HCT116 (cell line): Measurements from ENCODE around the gene NSFL1C. TPM values are rescaled to one million over a fixed set of nuclear protein-coding genes. Genes with fewer than 3 reads are reported as not detected.

Source experiments
- ATAC-seq: fragments of 200-7000 bp; cut with Tn5 transposase; 2 replicates; pipeline ENCODE4 v1.9.1; 2020; ENCODE audit warnings: mild to moderate bottlenecking, moderate library complexity
- BruUV-seq: library from RNA; stranded (reverse); fragments of 400-500 nt; replicated peaks from 2 replicates; lab custom pipeline; 2021; lab: Mats Ljungman, UMichigan
- CTCF ChIA-PET: fragments of 300-600 bp; sonication (Branson Sonifier 250); formaldehyde crosslinking; loops from one replicate; lab custom pipeline; 2021; ENCODE audit warnings: antibody characterized with exemption; lab: Charles Lee
- POLR2A ChIA-PET: fragments of 300-600, 350-600 bp; sonication (Branson Sonifier 250); formaldehyde crosslinking; loops from one replicate; lab custom pipeline; 2021; ENCODE audit warnings: antibody characterized with exemption; lab: Charles Lee
- RAD21 ChIA-PET, 2 experiments: fragments of 300-600 bp; sonication (Branson Sonifier 250); formaldehyde crosslinking; loops; one replicate each; lab custom pipeline; 2023; ENCODE audit warnings: low total read pairs in 2 of 2; ENCODE audit not compliant: uncharacterized antibody in 2 of 2, unreplicated experiment in 2 of 2, low non-redundant PET in 1 of 2; lab: Charles Lee
- DNase-seq: peaks from one replicate; pipeline ENCODE4 v3.0.0-alpha.2; 2010; ENCODE audit warnings: low read depth, low spot score
- H2AFZ ChIP-seq: fragments of 200-600 bp; shearing (Covaris generic), sonication (generic); 2 replicates; pipeline ENCODE4 v1.6.1; 2017; ENCODE audit warnings: low read depth, mixed run types, mixed read lengths, antibody characterized with exemption, low read length; ENCODE audit not compliant: poor library complexity, severe bottlenecking
- H3K27ac ChIP-seq: 2 replicates; pipeline ENCODE4 v1.5.1; 2012; ENCODE audit warnings: low read depth, low read length
- H3K27me3 ChIP-seq: fragments of 200-600 bp; sonication (generic); 2 replicates; pipeline ENCODE4 v1.6.1; 2016; ENCODE audit warnings: mixed run types, low read length, mixed read lengths; ENCODE audit not compliant: insufficient read depth
- H3K36me3 ChIP-seq, 2 experiments: fragments of 200-500 bp in 1 of 2; fragments of 200-600 bp in 1 of 2; sonication (Bioruptor generic) in 1 of 2; sonication (generic) in 1 of 2; 2 replicates each; pipeline versions ENCODE4 v1.5.1 to v1.6.1; 2014 to 2016; ENCODE audit warnings: low read length in 2 of 2, inconsistent platforms in 1 of 2, mixed read lengths in 1 of 2, mixed run types in 1 of 2; ENCODE audit not compliant: insufficient read depth in 2 of 2, control insufficient read depth in 1 of 2
- H3K4me1 ChIP-seq, 2 experiments: fragments of 200-600 bp in 1 of 2; sonication (generic) in 1 of 2; 2 replicates each; pipeline versions ENCODE4 v1.5.1 to v1.6.1; 2012 to 2017; ENCODE audit warnings: low read length in 2 of 2, inconsistent platforms in 1 of 2, mild to moderate bottlenecking in 1 of 2, mixed read lengths in 1 of 2, mixed run types in 1 of 2, moderate library complexity in 1 of 2; ENCODE audit not compliant: insufficient read depth in 2 of 2, control insufficient read depth in 1 of 2
- H3K4me2 ChIP-seq: fragments of 200-600 bp; sonication (generic); 2 replicates; pipeline ENCODE4 v1.6.1; 2017; ENCODE audit warnings: mixed run types, low read length, mixed read lengths
- H3K4me3 ChIP-seq, 2 experiments: fragments of 200-600 bp in 1 of 2; sonication (generic) in 1 of 2; replicated peaks in 1 of 2; 2 replicates each; pipeline ENCODE4 v1.5.1; 2011 to 2016; ENCODE audit warnings: low read length in 2 of 2, control low read depth in 1 of 2, low read depth in 1 of 2, mild to moderate bottlenecking in 1 of 2, mixed read lengths in 1 of 2, mixed run types in 1 of 2
- H3K79me2 ChIP-seq: fragments of 200-600 bp; sonication (generic); 2 replicates; pipeline ENCODE4 v1.6.1; 2017; ENCODE audit warnings: mild to moderate bottlenecking, mixed run types, low read length, moderate library complexity, mixed read lengths; ENCODE audit not compliant: insufficient read depth
- H3K9ac ChIP-seq: fragments of 200-600 bp; sonication (generic); 2 replicates; pipeline ENCODE4 v1.6.1; 2016; ENCODE audit warnings: low read length, mixed read lengths
- H3K9me2 ChIP-seq: fragments of 200-600 bp; sonication (generic), shearing (Covaris generic); 2 replicates; pipeline ENCODE4 v1.6.1; 2017; ENCODE audit warnings: mixed run types, mild to moderate bottlenecking, moderate library complexity; ENCODE audit not compliant: insufficient read depth
- H3K9me3 ChIP-seq, 2 experiments: fragments of 200-500 bp in 1 of 2; fragments of 200-600 bp in 1 of 2; sonication (Bioruptor generic) in 1 of 2; sonication (generic) in 1 of 2; 2 replicates each; pipeline ENCODE4 v1.6.1; 2014 to 2017; ENCODE audit warnings: low read length in 2 of 2, mixed read lengths in 2 of 2, inconsistent platforms in 1 of 2, low read depth in 1 of 2, mild to moderate bottlenecking in 1 of 2, mixed run types in 1 of 2, moderate library complexity in 1 of 2; ENCODE audit not compliant: control insufficient read depth in 1 of 2, insufficient read depth in 1 of 2
- H4K20me1 ChIP-seq: fragments of 200-600 bp; sonication (generic), shearing (Covaris generic); 2 replicates; pipeline ENCODE4 v1.6.1; 2017; ENCODE audit warnings: mixed run types, mild to moderate bottlenecking, moderate library complexity; ENCODE audit not compliant: insufficient read depth
- CBX3 ChIP-seq: IDR thresholded peaks from 2 replicates; pipeline ENCODE4 v1.6.1; 2012; ENCODE audit warnings: low read depth
- CEBPB ChIP-seq: IDR thresholded peaks from 2 replicates; pipeline ENCODE4 v1.6.1; 2012; ENCODE audit warnings: low read depth
- EGR1 ChIP-seq: IDR thresholded peaks from 2 replicates; pipeline ENCODE4 v1.6.1; 2012; ENCODE audit warnings: low read depth
- ELF1 ChIP-seq: IDR thresholded peaks from 2 replicates; pipeline ENCODE4 v1.6.1; 2012; ENCODE audit warnings: low read depth, borderline replicate concordance
- EZH2 ChIP-seq: fragments of 200-600 bp; sonication (generic); IDR thresholded peaks from 2 replicates; pipeline ENCODE4 v1.6.1; 2017; ENCODE audit warnings: antibody characterized with exemption, mixed run types
- FOSL1 ChIP-seq: IDR thresholded peaks from 2 replicates; pipeline ENCODE4 v1.6.1; 2012; ENCODE audit warnings: low read depth
- JUND ChIP-seq: IDR thresholded peaks from 2 replicates; pipeline ENCODE4 v1.6.1; 2012
- RAD21 ChIP-seq: IDR thresholded peaks from 2 replicates; pipeline ENCODE4 v1.6.1; 2012; ENCODE audit warnings: low read depth, mild to moderate bottlenecking
- SIN3A ChIP-seq: IDR thresholded peaks from 2 replicates; pipeline ENCODE4 v1.6.1; 2012; ENCODE audit warnings: low read depth
- SP1 ChIP-seq: IDR thresholded peaks from 2 replicates; pipeline ENCODE4 v1.6.1; 2012; ENCODE audit warnings: low read depth
- SRF ChIP-seq: IDR thresholded peaks from 2 replicates; pipeline ENCODE4 v1.6.1; 2012; ENCODE audit warnings: low read depth
- YY1 ChIP-seq: IDR thresholded peaks from 2 replicates; pipeline ENCODE4 v1.6.1; 2011; ENCODE audit warnings: low read length, low read depth, moderate library complexity, mild to moderate bottlenecking; ENCODE audit not compliant: insufficient replicate concordance; ENCODE audit errors: extremely low read depth
- ZBTB33 ChIP-seq: IDR thresholded peaks from 2 replicates; pipeline ENCODE4 v1.6.1; 2011; ENCODE audit warnings: mild to moderate bottlenecking, low read length, moderate library complexity; ENCODE audit not compliant: insufficient replicate concordance; ENCODE audit errors: extremely low read depth
- ZNF274 ChIP-seq: fragments of 200-500 bp; sonication (Bioruptor generic); IDR thresholded peaks from 2 replicates; pipeline ENCODE4 v1.6.1; 2014; ENCODE audit warnings: mild to moderate bottlenecking, low read depth, low read length, inconsistent platforms
- intact Hi-C: fragments of 100-400 bp; cut with micrococcal nuclease; formaldehyde crosslinking; loops from 2 replicates; pipeline ENCODE4 v1.10.0; 2022
- total RNA-seq: library from RNA; stranded (reverse); gene quantifications from one replicate; pipeline ENCODE4 v1.2.1, GENCODE V29; 2021; ENCODE audit not compliant: unreplicated experiment
- TF ChIP-seq, protein P1 (sequence below): IDR thresholded peaks from 2 replicates; pipeline ENCODE4 v1.6.1; 2012; ENCODE audit warnings: low read depth
- TF ChIP-seq, protein P2 (sequence below): IDR thresholded peaks from 2 replicates; pipeline ENCODE4 v1.6.1; 2012
- TF ChIP-seq, protein P3 (sequence below): IDR thresholded peaks from 2 replicates; pipeline ENCODE4 v1.6.1; 2012

Gene NSFL1C
- total RNA-seq, 1 experiment from 2014 or later: 93.4 TPM

DNA sequence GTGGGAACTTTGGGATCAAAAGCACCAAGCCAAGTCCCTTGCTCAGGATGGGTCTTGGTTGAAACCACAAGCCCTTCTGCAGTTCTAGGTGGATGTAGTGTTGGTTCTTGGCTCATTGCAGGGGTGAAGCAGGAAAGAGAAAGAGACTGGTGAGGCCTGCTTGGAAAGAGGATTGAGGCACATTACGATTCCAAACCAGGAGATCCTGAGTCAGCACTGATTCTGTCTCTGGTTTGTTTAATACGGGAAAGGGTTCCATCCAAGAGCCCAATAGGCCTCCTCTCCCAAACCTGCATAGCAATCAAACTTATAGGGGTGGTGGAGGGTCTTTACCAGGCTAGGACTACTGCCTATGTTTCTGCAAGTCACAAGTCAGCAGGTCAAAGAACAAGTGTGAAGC lies 24.3 kb downstream of the NSFL1C start:
- H3K27me3 ChIP-seq: no peaks in the 10 kb centered on the region
- no peak for DNase-seq
- H3K4me1 ChIP-seq: no peaks in the 10 kb centered on the region
- intact Hi-C loops: no loop called here
- H3K79me2 ChIP-seq: no peaks in the 10 kb centered on the region
- no peaks in the 10 kb centered on the region for H4K20me1 ChIP-seq
- H3K4me2 ChIP-seq: no peak overlapping the region
- H3K9me2 ChIP-seq: no peaks in the 10 kb centered on the region
- no peak overlapping the region for H3K27ac ChIP-seq
- ChIA-PET CTCF (no interaction called here), POLR2A (no interaction called here), RAD21 (no interaction called here)
- H3K9ac ChIP-seq: no peak overlapping the region
- peaks cover 36 to 48% of the 10 kb centered on the region in 2 experiments for H3K36me3 ChIP-seq
- no peak for ATAC-seq
- H3K9me3 ChIP-seq: no peaks in the 10 kb centered on the region
- no peak overlapping the region for H3K4me3 ChIP-seq
- BruUV-seq: no TSS peak
- TF ChIP-seq, protein P1, sequence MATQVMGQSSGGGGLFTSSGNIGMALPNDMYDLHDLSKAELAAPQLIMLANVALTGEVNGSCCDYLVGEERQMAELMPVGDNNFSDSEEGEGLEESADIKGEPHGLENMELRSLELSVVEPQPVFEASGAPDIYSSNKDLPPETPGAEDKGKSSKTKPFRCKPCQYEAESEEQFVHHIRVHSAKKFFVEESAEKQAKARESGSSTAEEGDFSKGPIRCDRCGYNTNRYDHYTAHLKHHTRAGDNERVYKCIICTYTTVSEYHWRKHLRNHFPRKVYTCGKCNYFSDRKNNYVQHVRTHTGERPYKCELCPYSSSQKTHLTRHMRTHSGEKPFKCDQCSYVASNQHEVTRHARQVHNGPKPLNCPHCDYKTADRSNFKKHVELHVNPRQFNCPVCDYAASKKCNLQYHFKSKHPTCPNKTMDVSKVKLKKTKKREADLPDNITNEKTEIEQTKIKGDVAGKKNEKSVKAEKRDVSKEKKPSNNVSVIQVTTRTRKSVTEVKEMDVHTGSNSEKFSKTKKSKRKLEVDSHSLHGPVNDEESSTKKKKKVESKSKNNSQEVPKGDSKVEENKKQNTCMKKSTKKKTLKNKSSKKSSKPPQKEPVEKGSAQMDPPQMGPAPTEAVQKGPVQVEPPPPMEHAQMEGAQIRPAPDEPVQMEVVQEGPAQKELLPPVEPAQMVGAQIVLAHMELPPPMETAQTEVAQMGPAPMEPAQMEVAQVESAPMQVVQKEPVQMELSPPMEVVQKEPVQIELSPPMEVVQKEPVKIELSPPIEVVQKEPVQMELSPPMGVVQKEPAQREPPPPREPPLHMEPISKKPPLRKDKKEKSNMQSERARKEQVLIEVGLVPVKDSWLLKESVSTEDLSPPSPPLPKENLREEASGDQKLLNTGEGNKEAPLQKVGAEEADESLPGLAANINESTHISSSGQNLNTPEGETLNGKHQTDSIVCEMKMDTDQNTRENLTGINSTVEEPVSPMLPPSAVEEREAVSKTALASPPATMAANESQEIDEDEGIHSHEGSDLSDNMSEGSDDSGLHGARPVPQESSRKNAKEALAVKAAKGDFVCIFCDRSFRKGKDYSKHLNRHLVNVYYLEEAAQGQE: no peak
- TF ChIP-seq ELF1: no peak
- no peak for TF ChIP-seq CBX3
- no peak for TF ChIP-seq RAD21
- TF ChIP-seq SRF: no peak
- no peak for TF ChIP-seq FOSL1
- no peak for TF ChIP-seq EGR1
- TF ChIP-seq JUND: no peak
- TF ChIP-seq ZBTB33: no peak
- no peak for TF ChIP-seq ZNF274
- no peak for TF ChIP-seq CEBPB
- TF ChIP-seq SP1: no peak
- TF ChIP-seq, protein P2, sequence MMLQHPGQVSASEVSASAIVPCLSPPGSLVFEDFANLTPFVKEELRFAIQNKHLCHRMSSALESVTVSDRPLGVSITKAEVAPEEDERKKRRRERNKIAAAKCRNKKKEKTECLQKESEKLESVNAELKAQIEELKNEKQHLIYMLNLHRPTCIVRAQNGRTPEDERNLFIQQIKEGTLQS: no peak
- TF ChIP-seq SIN3A: no peak
- no peak for TF ChIP-seq YY1
- TF ChIP-seq EZH2: no peak
- TF ChIP-seq, protein P3, sequence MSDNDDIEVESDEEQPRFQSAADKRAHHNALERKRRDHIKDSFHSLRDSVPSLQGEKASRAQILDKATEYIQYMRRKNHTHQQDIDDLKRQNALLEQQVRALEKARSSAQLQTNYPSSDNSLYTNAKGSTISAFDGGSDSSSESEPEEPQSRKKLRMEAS: no peak
- H2AFZ ChIP-seq: no peak overlapping the region
